WTC11 (cell line): Measurements from ENCODE around the gene IAPP. TPM values are rescaled to one million over a fixed set of nuclear protein-coding genes. Genes with fewer than 3 reads are reported as not detected.
"Not testable (repeated sequence)": the region's sequence is repeated elsewhere in the genome, so short reads cannot be mapped to it uniquely, and the experiment has no call there.

Source experiments
- ATAC-seq: fragments of 200-7000 bp; cut with Tn5 transposase; 2 replicates; pipeline ENCODE4 v1.10.0; 2021; ENCODE audit warnings: mild to moderate bottlenecking, moderate library complexity
- CTCF ChIA-PET: fragments of 300-600 bp; sonication (Branson Sonifier 250); formaldehyde crosslinking; loops from one replicate; lab custom pipeline; 2021; ENCODE audit warnings: antibody characterized with exemption; lab: Charles Lee
- POLR2A ChIA-PET: fragments of 350-600 bp; sonication (Branson Sonifier 250); formaldehyde crosslinking; loops from one replicate; lab custom pipeline; 2021; ENCODE audit warnings: antibody characterized with exemption; lab: Charles Lee
- DNase-seq: peaks from one replicate; pipeline ENCODE4 v3.0.0; 2021; ENCODE audit warnings: low spot score
- H3K27ac Mint-ChIP-seq: 2 replicates; pipeline ENCODE4 v1.8.0; 2021; ENCODE audit warnings: mixed read lengths
- H3K27me3 Mint-ChIP-seq: 2 replicates; pipeline ENCODE4 v1.8.0; 2021; ENCODE audit warnings: low read depth, mild to moderate bottlenecking, moderate library complexity, mixed read lengths
- H3K36me3 Mint-ChIP-seq: 2 replicates; pipeline ENCODE4 v1.8.0; 2021; ENCODE audit warnings: mixed read lengths
- H3K4me1 Mint-ChIP-seq: 2 replicates; pipeline ENCODE4 v1.8.0; 2022; ENCODE audit warnings: mixed read lengths
- H3K4me3 Mint-ChIP-seq: 2 replicates; pipeline ENCODE4 v1.8.0; 2021; ENCODE audit warnings: mild to moderate bottlenecking, moderate library complexity, mixed read lengths
- H3K9me3 Mint-ChIP-seq: 2 replicates; pipeline ENCODE4 v1.8.0; 2021; ENCODE audit warnings: mixed read lengths
- JUN ChIP-seq: sonication (generic); formaldehyde crosslinking; IDR thresholded peaks from 2 replicates; pipeline ENCODE4 v1.8.0; 2023; ENCODE audit warnings: mild to moderate bottlenecking, missing genetic modification reagents
- total RNA-seq: library from RNA; stranded (reverse); gene quantifications from 3 replicates; pipeline ENCODE4 v1.2.3, GENCODE V29; 2021
- TF ChIP-seq, protein P1 (sequence below): sonication (generic); formaldehyde crosslinking; IDR thresholded peaks from 2 replicates; pipeline ENCODE4 v1.8.1; 2023; ENCODE audit warnings: mild to moderate bottlenecking, missing genetic modification reagents, moderate library complexity
- TF ChIP-seq, protein P2 (sequence below): sonication (generic); formaldehyde crosslinking; IDR thresholded peaks from 2 replicates; pipeline ENCODE4 v1.8.0; 2023; ENCODE audit warnings: missing genetic modification reagents, mild to moderate bottlenecking, borderline replicate concordance
- TF ChIP-seq, protein P3 (sequence below): sonication (generic); formaldehyde crosslinking; IDR thresholded peaks from 2 replicates; pipeline ENCODE4 v1.8.1; 2022; ENCODE audit warnings: low read depth, mild to moderate bottlenecking, moderate library complexity, missing genetic modification reagents, borderline replicate concordance
- TF ChIP-seq, protein P4 (sequence below): fragments of 250-450 bp; sonication (Bioruptor Pico); IDR thresholded peaks from 2 replicates; pipeline ENCODE4 v2.1.2; 2022; ENCODE audit warnings: mild to moderate bottlenecking, moderate library complexity
- TF ChIP-seq, protein P5 (sequence below): sonication (generic); formaldehyde crosslinking; IDR thresholded peaks from 2 replicates; pipeline ENCODE4 v1.8.1; 2022; ENCODE audit warnings: mild to moderate bottlenecking, missing genetic modification reagents, moderate library complexity, borderline replicate concordance

Gene IAPP
- total RNA-seq, 1 experiment from 2014 or later: not detected

DNA sequence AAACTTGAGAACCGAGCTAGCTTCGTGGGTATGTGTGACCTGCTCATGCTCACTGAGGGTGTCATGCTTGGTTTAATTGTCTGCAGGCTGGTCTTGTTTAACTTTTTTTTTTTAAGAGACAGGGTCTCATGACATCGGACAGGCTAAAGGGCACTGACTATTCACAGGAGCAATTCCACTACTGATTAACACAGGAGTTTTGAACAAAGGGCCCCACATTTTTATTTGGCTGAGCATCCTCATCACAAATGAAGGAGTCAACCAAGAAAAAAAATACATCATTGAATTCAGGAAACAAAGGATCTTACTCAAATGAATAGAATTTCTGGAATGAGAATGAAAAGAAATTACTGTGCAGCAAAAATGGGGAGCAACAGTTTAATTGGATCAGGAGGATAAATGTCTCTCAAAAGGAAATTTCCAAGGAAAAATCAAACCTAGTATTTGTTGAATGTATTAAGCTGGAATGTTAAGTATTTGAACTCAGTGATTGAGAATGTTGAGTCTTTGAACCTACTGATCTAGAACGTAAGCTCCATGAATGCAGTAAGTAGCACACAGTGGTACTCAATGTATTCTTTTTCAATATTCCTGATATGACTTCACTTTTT lies 43.9 kb downstream of the IAPP start (continued):
- TF ChIP-seq, protein P1, sequence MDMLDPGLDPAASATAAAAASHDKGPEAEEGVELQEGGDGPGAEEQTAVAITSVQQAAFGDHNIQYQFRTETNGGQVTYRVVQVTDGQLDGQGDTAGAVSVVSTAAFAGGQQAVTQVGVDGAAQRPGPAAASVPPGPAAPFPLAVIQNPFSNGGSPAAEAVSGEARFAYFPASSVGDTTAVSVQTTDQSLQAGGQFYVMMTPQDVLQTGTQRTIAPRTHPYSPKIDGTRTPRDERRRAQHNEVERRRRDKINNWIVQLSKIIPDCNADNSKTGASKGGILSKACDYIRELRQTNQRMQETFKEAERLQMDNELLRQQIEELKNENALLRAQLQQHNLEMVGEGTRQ (CRISPR knock-in tag): no peak
- TF ChIP-seq JUN (CRISPR knock-in tag): no peak

DNA sequence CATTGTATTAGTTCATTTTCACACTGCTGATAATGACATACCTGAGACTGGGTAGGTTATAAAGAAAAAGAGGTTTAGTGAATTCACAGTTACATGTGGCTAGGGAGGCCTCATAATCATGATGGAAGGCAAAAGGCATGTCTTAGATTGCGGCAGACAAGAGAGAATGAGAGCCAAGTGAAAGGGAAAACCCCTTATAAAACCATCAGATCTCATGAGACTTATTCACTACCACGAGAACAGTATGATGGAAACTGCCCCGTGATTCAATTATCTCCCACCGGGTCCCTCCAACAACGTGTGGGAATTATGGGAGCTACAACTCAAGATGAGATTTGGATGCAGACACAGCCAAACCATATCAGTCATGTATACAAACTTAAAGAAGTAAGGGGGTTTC lies 45.7 kb downstream of the IAPP start:
- CTCF ChIA-PET: interaction anchor here (1.0 kb wide), 1 partner anchor 19 kb away, joined by 3 read pairs; the partner anchor contains the start of gene PYROXD1
- Mint-ChIP-seq H3K4me3 (peak overlapping the region; percentile 9; the same call in 1 of the 2 replicates), H3K27ac (0 out of 2 replicates have a peak overlapping the region, but pooled peaks have one; percentile 68), H3K4me1 (peaks cover 21% of the 10 kb centered on the region)
- ATAC-seq, DNase-seq, H3K9me3 Mint-ChIP-seq, H3K36me3 Mint-ChIP-seq, H3K27me3 Mint-ChIP-seq, POLR2A ChIA-PET: not testable (repeated sequence)

DNA sequence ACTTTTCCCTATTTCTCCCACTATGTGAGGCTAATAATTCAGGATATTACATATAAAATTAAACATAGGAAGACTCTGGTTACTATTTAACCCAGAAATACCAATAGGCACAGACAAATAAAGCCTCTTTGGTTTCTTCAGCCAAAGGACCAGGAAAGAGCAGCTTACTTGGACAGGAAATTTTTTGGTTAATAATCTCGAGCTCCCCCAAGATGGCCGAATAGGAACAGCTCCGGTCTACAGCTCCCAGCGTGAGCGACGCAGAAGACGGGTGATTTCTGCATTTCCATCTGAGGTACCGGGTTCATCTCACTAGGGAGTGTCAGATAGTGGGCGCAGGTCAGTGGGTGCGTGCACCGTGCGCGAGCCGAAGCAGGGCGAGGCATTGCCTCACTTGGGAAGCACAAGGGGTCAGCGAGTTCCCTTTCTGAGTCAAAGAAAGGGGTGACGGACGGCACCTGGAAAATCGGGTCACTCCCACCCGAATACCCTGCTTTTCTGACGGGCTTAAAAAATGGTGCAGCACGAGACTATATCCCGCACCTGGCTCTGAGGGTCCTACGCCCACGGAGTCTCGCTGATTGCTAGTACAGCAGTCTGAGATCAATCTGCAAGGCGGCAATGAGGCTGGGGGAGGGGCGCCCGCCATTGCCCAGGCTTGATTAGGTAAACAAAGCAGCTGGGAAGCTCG lies 46.5 kb downstream of the IAPP start:
- peak; percentile 70 for DNase-seq
- peak overlapping the region; percentile 60 for H3K4me3 Mint-ChIP-seq
- CTCF ChIA-PET: interaction anchor here (1.0 kb wide), 1 partner anchor 18 kb away, joined by 3 read pairs; the partner anchor contains the start of gene PYROXD1
- H3K27ac Mint-ChIP-seq: peak overlapping the region; percentile 78
- peaks cover 21% of the 10 kb centered on the region for H3K4me1 Mint-ChIP-seq
- H3K9me3 Mint-ChIP-seq, POLR2A ChIA-PET, H3K36me3 Mint-ChIP-seq, ATAC-seq, H3K27me3 Mint-ChIP-seq: not testable (repeated sequence)

DNA sequence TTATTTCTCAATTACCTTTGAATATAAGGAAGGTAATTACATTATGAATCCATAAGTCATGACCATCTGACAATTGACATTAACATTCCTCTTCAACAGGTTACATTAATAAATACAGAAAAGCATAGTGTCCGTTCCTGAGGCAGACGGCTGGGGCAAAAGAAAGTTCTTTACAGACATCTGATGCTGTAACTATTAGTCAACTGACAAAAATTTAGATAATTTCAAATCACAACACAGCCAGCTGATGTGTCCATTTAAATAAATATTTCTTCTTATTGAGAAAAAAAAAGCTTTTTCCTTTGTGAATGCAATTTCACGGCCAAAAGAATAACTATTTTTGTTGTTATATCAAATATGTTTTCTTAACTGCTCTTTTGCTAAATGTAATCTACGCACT lies 55.5 kb downstream of the IAPP start:
- Mint-ChIP-seq H3K27me3 (no peaks in the 10 kb centered on the region), H3K4me1 (no peaks in the 10 kb centered on the region), H3K9me3 (peaks cover 14% of the 10 kb centered on the region), H3K36me3 (no peaks in the 10 kb centered on the region), H3K27ac (no peak overlapping the region), H3K4me3 (no peak overlapping the region)
- ATAC-seq (no peak), DNase-seq (no peak)
- ChIA-PET POLR2A (no interaction called here), CTCF (no interaction called here)
- TF ChIP-seq, protein P2, sequence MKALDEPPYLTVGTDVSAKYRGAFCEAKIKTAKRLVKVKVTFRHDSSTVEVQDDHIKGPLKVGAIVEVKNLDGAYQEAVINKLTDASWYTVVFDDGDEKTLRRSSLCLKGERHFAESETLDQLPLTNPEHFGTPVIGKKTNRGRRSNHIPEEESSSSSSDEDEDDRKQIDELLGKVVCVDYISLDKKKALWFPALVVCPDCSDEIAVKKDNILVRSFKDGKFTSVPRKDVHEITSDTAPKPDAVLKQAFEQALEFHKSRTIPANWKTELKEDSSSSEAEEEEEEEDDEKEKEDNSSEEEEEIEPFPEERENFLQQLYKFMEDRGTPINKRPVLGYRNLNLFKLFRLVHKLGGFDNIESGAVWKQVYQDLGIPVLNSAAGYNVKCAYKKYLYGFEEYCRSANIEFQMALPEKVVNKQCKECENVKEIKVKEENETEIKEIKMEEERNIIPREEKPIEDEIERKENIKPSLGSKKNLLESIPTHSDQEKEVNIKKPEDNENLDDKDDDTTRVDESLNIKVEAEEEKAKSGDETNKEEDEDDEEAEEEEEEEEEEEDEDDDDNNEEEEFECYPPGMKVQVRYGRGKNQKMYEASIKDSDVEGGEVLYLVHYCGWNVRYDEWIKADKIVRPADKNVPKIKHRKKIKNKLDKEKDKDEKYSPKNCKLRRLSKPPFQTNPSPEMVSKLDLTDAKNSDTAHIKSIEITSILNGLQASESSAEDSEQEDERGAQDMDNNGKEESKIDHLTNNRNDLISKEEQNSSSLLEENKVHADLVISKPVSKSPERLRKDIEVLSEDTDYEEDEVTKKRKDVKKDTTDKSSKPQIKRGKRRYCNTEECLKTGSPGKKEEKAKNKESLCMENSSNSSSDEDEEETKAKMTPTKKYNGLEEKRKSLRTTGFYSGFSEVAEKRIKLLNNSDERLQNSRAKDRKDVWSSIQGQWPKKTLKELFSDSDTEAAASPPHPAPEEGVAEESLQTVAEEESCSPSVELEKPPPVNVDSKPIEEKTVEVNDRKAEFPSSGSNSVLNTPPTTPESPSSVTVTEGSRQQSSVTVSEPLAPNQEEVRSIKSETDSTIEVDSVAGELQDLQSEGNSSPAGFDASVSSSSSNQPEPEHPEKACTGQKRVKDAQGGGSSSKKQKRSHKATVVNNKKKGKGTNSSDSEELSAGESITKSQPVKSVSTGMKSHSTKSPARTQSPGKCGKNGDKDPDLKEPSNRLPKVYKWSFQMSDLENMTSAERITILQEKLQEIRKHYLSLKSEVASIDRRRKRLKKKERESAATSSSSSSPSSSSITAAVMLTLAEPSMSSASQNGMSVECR (CRISPR knock-in tag): no peak
- TF ChIP-seq, protein P3, sequence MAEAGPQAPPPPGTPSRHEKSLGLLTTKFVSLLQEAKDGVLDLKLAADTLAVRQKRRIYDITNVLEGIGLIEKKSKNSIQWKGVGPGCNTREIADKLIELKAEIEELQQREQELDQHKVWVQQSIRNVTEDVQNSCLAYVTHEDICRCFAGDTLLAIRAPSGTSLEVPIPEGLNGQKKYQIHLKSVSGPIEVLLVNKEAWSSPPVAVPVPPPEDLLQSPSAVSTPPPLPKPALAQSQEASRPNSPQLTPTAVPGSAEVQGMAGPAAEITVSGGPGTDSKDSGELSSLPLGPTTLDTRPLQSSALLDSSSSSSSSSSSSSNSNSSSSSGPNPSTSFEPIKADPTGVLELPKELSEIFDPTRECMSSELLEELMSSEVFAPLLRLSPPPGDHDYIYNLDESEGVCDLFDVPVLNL (CRISPR knock-in tag): no peak
- TF ChIP-seq, protein P4, sequence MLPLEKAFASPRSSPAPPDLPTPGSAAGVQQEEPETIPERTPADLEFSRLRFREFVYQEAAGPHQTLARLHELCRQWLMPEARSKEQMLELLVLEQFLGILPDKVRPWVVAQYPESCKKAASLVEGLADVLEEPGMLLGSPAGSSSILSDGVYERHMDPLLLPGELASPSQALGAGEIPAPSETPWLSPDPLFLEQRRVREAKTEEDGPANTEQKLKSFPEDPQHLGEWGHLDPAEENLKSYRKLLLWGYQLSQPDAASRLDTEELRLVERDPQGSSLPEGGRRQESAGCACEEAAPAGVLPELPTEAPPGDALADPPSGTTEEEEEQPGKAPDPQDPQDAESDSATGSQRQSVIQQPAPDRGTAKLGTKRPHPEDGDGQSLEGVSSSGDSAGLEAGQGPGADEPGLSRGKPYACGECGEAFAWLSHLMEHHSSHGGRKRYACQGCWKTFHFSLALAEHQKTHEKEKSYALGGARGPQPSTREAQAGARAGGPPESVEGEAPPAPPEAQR (CRISPR knock-in tag): no peak
- TF ChIP-seq, protein P5, sequence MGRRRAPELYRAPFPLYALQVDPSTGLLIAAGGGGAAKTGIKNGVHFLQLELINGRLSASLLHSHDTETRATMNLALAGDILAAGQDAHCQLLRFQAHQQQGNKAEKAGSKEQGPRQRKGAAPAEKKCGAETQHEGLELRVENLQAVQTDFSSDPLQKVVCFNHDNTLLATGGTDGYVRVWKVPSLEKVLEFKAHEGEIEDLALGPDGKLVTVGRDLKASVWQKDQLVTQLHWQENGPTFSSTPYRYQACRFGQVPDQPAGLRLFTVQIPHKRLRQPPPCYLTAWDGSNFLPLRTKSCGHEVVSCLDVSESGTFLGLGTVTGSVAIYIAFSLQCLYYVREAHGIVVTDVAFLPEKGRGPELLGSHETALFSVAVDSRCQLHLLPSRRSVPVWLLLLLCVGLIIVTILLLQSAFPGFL (CRISPR knock-in tag): no peak

Other genes with a start within 250 kb of the IAPP start
- 0.25 to 0.52 TPM (median 0.37 TPM) in 3 replicates for gene SLCO1B1, start 241.7 kb upstream of the IAPP start, total RNA-seq
- 9.9 to 13.9 TPM (median 11.5 TPM) in 3 replicates for gene SLCO1A2, start 38.0 kb upstream of the IAPP start, total RNA-seq
- 4.5 to 6.9 TPM (median 4.9 TPM) in 3 replicates for gene PYROXD1, start 64.8 kb downstream of the IAPP start, total RNA-seq
- gene RECQL, start 128.7 kb downstream of the IAPP start, total RNA-seq: 34.1 to 40.3 TPM (median 35.3 TPM) in 3 replicates
- gene GOLT1B, start 128.9 kb downstream of the IAPP start, total RNA-seq: 36.1 to 39.7 TPM (median 37.1 TPM) in 3 replicates
- gene SPX, start 153.4 kb downstream of the IAPP start, total RNA-seq: 0.46 to 1.2 TPM (median 0.76 TPM) in 3 replicates
- not detected in 3 replicates for gene GYS2, start 231.9 kb downstream of the IAPP start, total RNA-seq